Islet precursor cell (in vitro differentiated cells): Measurements from ENCODE around the gene BHMT.
"Not testable (repeated sequence)": the region's sequence is repeated elsewhere in the genome, so short reads cannot be mapped to it uniquely, and the experiment has no call there.

ENCODE experiments used
- DNase-seq: peaks from one replicate; pipeline ENCODE4 v3.0.0-alpha.2; 2018

The BHMT gene

GRCh38 chr5:79180449-79180848 is 68.8 kb downstream of the BHMT start:
- not testable (repeated sequence) for DNase-seq

- no peak for DNase-seq
Observed at GRCh38 chr5:79181419-79182022, 69.9 kb downstream of the BHMT start.
